NCI-H460 (cell line): Measurements from ENCODE around the gene ARCN1. TPM values are rescaled to one million over a fixed set of nuclear protein-coding genes. Genes with fewer than 3 reads are reported as not detected.
A peak's percentile ranks its signal among the peaks of the same experiment; 100 is the strongest.

Experiments
- DNase-seq: peaks from one replicate; pipeline ENCODE4 v3.0.0-alpha.2; 2016; ENCODE audit warnings: low read depth; ENCODE audit errors: extremely low read depth
- total RNA-seq: library from RNA; depleted of rRNA; stranded (reverse); fragments of >200 nt; shearing (Covaris generic); gene quantifications from 2 replicates; pipeline ENCODE4 v1.2.3, GENCODE V29; 2014

ARCN1 gene
- total RNA-seq, 1 experiment from 2014 or later: 105 TPM

DNA sequence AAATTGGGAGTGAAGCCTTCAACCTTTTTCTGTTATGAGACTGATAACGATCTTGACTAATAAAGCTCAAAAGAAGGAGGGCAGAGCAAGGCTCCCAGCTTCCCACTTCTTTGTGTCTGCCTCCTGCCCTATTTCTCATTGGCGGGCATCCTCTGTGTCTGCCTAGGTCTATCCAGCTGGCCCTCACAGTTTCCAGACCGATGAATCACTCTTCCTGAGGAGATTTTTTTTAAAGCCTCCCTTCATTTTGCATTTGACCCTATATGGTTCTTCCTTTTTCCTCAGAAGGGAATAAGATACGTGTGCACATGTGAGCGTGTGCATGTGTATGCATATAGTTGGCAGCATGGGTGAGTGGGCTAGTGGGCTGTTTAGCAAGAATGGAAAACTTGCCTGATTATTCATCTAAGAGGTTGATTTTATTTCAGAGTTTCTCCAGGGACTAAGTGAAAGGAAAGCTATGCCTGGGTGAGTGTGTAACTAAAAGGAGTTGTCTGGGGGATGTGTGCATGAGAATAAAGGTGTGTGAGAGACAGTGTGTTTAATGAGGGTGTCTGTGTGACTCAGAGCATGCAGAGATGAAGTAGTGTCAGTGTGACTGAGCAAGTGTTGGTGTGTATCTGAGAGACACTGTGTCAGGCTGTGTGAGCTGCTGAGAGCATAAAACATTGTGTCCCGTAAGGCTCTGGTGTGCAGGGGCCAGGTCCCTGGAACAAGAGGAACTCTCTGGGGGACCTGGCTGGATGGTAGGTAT is 47.4 kb downstream of the ARCN1 start:
- DNase-seq: no peak

- peak; percentile 40 for DNase-seq
These were observed 48.4 kb downstream of the ARCN1 start for GRCh38 chr11:118620529-118621070.

DNA sequence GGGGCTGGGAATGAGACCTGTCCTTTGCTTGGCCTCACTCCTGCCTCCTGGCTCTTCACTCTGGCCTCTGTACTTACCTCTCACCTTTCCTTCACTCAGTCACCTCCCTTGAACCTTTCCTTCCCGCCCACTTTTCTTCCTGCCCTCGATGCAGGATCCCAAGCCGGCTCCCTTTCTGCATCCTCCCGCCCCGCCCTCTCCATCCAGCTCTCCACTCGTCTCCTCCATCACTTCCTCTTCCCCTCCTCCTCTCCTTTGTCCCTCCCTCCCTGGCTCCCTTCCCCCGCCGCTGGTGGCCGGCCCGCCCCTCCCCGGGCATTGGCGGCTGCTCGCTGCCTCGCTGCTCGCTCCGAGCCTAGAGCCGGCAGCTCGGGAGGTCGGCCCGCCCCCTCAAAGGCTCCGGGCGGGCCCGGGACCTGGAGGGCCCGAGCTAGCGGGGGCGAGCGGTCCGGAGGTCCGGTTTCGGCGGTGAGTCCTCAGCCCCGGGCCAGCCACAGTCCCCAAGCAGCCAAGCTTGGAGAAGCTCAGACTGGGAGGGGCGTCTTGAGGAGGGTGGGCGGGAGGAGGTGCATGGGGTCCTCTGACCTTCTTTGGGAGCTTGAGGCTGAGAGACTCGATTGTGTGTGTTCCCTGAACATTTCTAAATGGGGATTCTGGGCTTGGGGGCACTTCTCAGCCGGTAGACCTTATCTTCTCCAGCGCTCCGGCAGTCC is 49.0 kb downstream of the ARCN1 start:
- peak; percentile 77 for DNase-seq

- no peak for DNase-seq
These were observed 49.7 kb downstream of the ARCN1 start for GRCh38 chr11:118621784-118622375.

DNA sequence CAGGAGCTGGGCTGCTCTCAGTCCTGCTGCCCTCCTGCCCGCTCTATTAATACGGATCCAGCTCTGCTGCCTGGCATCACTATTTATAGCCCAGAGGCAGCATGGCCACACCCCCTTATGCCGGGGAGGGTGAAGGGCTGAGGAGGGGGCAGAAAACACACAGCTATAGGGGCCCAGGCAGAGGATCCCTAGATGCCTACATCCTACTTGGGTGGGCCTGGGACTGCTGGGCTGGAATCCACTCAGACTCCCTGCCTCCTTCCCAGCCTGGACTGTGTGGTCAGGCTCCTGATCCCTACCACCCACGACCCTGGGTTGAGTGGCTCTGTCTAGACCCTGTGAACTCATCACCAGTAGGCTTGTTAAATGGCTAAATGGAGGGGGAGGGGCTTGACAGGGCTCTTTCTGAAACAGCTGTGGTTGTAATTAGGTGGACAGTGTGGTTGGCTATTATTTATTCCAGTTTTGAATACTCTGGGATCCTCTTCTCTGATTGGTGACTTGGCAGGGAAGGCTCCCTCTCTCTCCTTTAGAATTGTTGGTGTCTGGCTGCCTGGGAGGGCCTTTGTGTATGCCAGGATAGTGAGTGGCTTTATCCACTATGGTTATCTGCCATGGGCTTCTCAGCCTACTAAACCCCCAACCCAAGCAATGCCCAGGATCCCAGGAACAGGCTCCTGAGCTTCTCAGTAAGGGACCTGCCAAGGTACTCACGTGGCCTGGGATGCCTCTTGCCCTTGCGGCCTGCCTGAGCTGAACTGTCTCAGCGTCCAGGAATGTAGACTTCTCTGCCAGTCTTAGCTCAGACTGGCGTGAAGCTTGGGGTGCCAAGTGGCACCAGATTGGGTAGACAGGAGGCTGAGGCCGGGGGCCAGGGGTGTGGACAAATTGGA is 50.4 kb downstream of the ARCN1 start:
- DNase-seq: no peak

GRCh38 chr11:118623269-118623655 is 51.1 kb downstream of the ARCN1 start:
- DNase-seq: no peak

DNA sequence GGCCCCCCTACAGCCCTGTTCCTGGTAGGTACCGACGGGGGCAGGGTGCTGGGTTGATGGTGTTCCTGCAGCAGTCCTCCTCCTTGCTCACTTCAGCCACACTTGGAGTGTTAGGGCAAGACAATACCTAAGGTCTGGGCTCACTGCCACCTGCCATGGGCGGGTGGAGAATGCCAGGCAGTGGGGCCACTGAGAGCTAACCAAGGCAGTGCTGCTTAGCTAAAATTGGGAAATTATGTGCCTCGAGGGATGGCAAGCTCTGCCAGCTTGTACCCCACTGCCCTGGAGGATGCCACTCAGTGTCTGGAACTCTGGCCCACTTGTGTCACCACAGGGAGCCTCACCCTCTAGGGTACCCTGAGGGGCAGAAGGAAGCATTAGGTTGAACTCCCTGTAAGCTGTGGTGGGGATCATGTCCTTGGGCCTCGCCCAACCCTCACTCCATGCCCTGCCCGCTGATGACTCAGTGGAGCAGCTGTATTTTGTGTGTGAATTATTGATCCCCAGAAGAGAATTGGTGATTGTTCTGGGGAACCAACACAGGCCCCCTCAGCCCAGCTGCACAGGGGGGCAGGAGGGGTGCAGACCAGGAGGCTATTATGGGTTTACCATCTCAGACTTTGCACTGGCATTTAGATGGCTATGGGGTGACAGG is 53.0 kb downstream of the ARCN1 start:
- no peak for DNase-seq

GRCh38 chr11:118625976-118626375 is 53.8 kb downstream of the ARCN1 start:
- no peak for DNase-seq

- DNase-seq: no peak
These were observed 55.4 kb downstream of the ARCN1 start for GRCh38 chr11:118627566-118627965.

GRCh38 chr11:118628031-118628430 is 55.8 kb downstream of the ARCN1 start:
- DNase-seq: no peak

GRCh38 chr11:118628432-118628831 is 56.2 kb downstream of the ARCN1 start:
- DNase-seq: no peak

- DNase-seq: no peak
These were observed 56.8 kb downstream of the ARCN1 start for GRCh38 chr11:118628861-118629549.

DNA sequence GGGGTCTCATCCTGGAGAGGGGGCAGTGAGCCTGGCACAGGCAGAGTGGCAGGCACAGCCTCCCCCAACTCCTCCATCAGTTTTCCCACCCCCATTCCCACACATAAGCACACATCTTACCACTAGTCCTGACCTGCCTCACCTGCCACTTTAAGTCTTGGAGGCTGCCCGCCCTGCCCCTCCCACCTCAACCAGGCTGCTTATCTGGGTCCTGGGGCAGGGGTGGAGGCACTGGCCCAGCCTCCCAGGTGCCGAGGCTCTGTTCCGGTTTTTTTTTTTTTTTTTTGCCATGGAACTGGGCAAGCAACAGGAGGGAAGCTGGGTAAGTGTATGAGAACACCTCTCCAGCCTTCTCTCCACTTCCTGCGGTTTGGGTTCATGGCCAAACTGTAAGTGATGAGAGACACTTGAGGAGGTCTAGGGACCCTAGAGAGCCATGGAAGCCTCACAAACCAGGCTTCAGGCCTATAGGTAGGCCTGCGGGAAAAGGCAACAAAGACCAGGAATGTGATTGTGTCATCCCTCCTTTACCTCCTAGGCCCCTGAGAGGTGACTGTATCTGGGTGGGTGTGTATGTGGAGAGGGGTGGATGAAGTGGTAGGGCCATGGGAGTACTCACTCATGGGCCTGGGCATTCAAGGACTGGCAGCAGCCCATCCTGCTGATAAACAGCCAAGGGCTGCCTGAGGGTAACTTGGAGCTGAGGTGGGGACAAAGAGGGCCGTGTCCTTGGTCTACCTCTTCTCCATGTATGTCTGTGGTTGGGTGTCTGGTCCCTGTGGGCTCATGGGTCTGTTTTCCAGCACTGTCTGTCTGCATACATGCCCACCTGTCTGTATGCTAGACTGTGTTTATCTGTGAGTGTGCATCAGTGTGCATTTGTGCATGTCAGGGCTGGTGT is 57.8 kb downstream of the ARCN1 start:
- no peak for DNase-seq

DNA sequence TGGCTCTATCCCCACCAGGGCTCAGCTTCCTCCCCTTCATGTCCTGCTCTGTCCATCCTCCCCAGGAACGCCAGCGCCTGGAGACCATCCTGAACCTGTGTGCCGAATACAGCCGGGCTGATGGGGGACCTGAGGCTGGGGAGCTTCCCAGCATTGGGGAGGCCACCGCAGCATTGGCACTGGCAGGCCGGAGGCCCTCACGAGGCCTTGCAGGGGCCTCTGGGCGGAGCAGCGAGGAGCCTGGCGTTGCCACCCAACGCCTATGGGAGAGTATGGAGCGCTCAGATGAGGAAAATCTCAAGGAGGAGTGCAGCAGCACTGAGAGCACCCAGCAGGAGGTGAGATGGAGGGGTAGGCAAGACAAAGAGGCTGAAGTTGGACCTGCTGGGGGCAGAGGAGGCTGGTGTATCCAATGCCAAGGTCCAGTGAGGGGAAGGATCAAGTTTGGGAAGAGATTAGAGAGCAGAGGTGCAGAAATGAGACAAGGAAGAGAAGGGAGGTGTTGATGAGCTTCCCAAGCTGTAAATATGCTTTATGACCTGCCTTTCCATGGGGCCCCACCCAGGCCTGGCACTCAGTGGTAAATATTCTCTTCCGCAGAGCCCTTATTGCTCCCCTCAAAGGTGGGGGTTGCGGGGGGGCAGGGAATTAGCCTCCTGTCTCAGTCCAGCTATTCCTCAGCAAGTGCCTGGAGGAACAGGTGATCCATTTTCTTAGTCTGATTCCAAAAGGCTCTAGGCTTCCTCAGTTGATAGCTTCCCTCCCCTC is 59.1 kb downstream of the ARCN1 start:
- DNase-seq: no peak

DNA sequence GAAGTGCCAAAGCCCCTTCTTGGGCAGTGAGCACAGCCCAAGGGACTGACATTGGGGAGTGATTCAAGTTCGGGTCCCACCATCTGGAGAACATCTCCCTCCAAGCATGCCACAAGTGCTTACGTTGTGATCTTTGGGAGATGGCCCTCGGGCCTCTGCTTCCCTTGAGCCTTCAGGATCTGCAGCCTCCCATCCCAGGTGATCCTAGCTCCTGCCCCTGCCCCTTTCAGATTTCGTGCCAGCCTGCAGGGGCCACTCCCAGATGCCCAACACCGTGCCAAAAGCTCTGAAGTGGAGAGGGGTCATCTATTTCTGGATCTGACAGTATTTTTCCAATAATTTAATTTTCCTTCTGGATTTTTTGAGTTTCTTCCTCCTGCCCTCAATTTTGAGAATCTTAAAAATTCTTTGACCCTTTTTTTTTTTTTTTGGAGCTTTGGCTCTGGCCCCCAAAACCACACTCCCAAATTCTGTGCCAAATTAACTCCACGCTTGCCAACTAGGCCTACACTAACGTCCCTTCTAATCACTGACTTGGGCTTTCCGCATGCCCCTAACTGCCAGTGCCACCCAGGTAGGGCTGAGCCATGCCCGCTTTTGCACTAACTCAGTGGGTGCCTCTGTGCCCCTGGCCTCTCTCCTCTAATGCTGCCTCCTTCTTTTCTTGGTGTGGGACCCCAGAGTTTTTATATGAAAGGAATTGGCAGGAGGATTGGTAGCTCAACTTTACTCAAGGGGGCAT is 60.5 kb downstream of the ARCN1 start:
- no peak for DNase-seq

GRCh38 chr11:118633319-118633690 is 61.1 kb downstream of the ARCN1 start:
- DNase-seq: no peak

DNA sequence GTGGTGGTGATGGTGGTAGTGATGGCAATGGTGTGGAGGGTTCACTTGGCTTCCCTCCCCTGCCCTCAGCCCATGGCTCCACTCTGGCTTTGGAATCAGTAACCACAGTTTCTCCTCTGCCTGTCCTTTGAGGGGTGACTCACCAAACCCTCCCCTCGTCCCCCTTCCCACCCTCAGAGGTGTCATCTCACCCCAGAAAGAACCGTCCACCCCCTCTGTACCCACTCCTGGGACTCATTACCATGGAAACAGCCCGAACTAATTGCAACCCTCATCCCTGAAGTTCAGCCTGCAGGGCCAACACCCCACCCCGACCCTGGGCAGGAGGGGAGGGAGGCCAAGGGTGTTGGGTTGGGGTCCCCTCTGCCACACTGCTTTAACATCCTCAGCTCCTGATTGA is 61.8 kb downstream of the ARCN1 start:
- DNase-seq: no peak
